SK-N-SH treated with all-trans-retinoic acid at 6 μM for 48 hours (cell line): ENCODE results near the gene NEGR1.

Source experiments
- ATAC-seq: fragments of 200-7000 bp; cut with Tn5 transposase; 3 replicates; pipeline ENCODE4 v1.9.1; 2020; ENCODE audit warnings: mild to moderate bottlenecking, moderate library complexity
- ARNTL ChIP-seq: fragments of 450-650 bp; formaldehyde crosslinking; IDR thresholded peaks from 2 replicates; pipeline ENCODE4 v1.5.0; 2020; ENCODE audit warnings: low read depth, mild to moderate bottlenecking, moderate library complexity, borderline replicate concordance
- BACH2 ChIP-seq: fragments of 250-450 bp; sonication (Bioruptor Pico); IDR thresholded peaks from 2 replicates; pipeline ENCODE4 v1.9.0; 2021; ENCODE audit warnings: mild to moderate bottlenecking, borderline replicate concordance
- ESRRG ChIP-seq: fragments of 250-450 bp; sonication (Bioruptor Pico); IDR thresholded peaks from 2 replicates; pipeline ENCODE4 v1.6.1; 2021; ENCODE audit warnings: mild to moderate bottlenecking
- GLIS3 ChIP-seq: fragments of 250-450 bp; sonication (Bioruptor Pico); IDR thresholded peaks from 2 replicates; pipeline ENCODE4 v1.5.0; 2020; ENCODE audit warnings: mild to moderate bottlenecking, moderate library complexity
- ISL1 ChIP-seq: fragments of 250-450 bp; sonication (Bioruptor Pico); IDR thresholded peaks from 2 replicates; pipeline ENCODE4 v2.1.2; 2022; ENCODE audit warnings: mild to moderate bottlenecking, moderate library complexity
- PATZ1 ChIP-seq: fragments of 250-450 bp; sonication (Bioruptor Pico); IDR thresholded peaks from 2 replicates; pipeline ENCODE4 v1.8.0; 2020; ENCODE audit warnings: mild to moderate bottlenecking, moderate library complexity, borderline replicate concordance
- PPARA ChIP-seq: fragments of 250-450 bp; sonication (Bioruptor Pico); IDR thresholded peaks from 2 replicates; pipeline ENCODE4 v1.5.0; 2020; ENCODE audit warnings: mild to moderate bottlenecking, borderline replicate concordance
- RARB ChIP-seq: fragments of 250-450 bp; sonication (Bioruptor Pico); IDR thresholded peaks from 2 replicates; pipeline ENCODE4 v1.8.0; 2021; ENCODE audit warnings: mild to moderate bottlenecking, moderate library complexity
- SNAI2 ChIP-seq: fragments of 250-450 bp; sonication (Bioruptor Pico); IDR thresholded peaks from 2 replicates; pipeline ENCODE4 v1.5.0; 2020; ENCODE audit warnings: mild to moderate bottlenecking, moderate library complexity
- TCF4 ChIP-seq: fragments of 250-450 bp; sonication (Bioruptor Pico); IDR thresholded peaks from 2 replicates; pipeline ENCODE4 v1.8.0; 2021; ENCODE audit warnings: mild to moderate bottlenecking, moderate library complexity, borderline replicate concordance
- TOX ChIP-seq: fragments of 250-450 bp; sonication (Bioruptor Pico); IDR thresholded peaks from 2 replicates; pipeline ENCODE4 v1.8.0; 2021; ENCODE audit warnings: mild to moderate bottlenecking, moderate library complexity, borderline replicate concordance
- ZC3H10 ChIP-seq: fragments of 250-450 bp; sonication (Bioruptor Pico); IDR thresholded peaks from 2 replicates; pipeline ENCODE4 v1.5.1; 2021; ENCODE audit warnings: mild to moderate bottlenecking, moderate library complexity
- ZFP3 ChIP-seq: fragments of 250-450 bp; sonication (Bioruptor Pico); IDR thresholded peaks from 2 replicates; pipeline ENCODE4 v1.5.0; 2020; ENCODE audit warnings: mild to moderate bottlenecking, moderate library complexity
- ZFP30 ChIP-seq: fragments of 450-650 bp; formaldehyde crosslinking; IDR thresholded peaks from 2 replicates; pipeline ENCODE4 v1.5.0; 2022; ENCODE audit warnings: mild to moderate bottlenecking, moderate library complexity
- ZNF565 ChIP-seq: fragments of 450-650 bp; formaldehyde crosslinking; conservative IDR thresholded peaks from 2 replicates; pipeline ENCODE4 v1.5.0; 2020; ENCODE audit warnings: low read depth, mild to moderate bottlenecking, moderate library complexity
- ZNF70 ChIP-seq: fragments of 450-650 bp; formaldehyde crosslinking; IDR thresholded peaks from 2 replicates; pipeline ENCODE4 v1.5.0; 2020; ENCODE audit warnings: mild to moderate bottlenecking, moderate library complexity
- TF ChIP-seq, protein P1 (sequence below): fragments of 250-450 bp; sonication (Bioruptor Pico); IDR thresholded peaks from 2 replicates; pipeline ENCODE4 v1.5.0; 2020; ENCODE audit warnings: mild to moderate bottlenecking, moderate library complexity
- TF ChIP-seq, protein P2 (sequence below): fragments of 250-450 bp; sonication (Bioruptor Pico); IDR thresholded peaks from 2 replicates; pipeline ENCODE4 v1.5.1; 2021; ENCODE audit warnings: mild to moderate bottlenecking, moderate library complexity
- TF ChIP-seq, protein P3 (sequence below): fragments of 250-450 bp; sonication (Bioruptor Pico); IDR thresholded peaks from 2 replicates; pipeline ENCODE4 v1.8.0; 2021; ENCODE audit warnings: low read depth, mild to moderate bottlenecking, moderate library complexity, borderline replicate concordance
- TF ChIP-seq, protein P4 (sequence below): fragments of 250-450 bp; sonication (Bioruptor Pico); IDR thresholded peaks from 2 replicates; pipeline ENCODE4 v1.5.1; 2020; ENCODE audit warnings: low read depth, mild to moderate bottlenecking, moderate library complexity

Gene NEGR1

GRCh38 chr1:71781450-71781849 lies 500.9 kb downstream of the NEGR1 start:
- no peak for ATAC-seq
- TF ChIP-seq ZFP30 (CRISPR knock-in tag): no peak
- TF ChIP-seq SNAI2 (CRISPR knock-in tag): no peak
- no peak for TF ChIP-seq ZNF70 (CRISPR knock-in tag)
- TF ChIP-seq, protein P1, sequence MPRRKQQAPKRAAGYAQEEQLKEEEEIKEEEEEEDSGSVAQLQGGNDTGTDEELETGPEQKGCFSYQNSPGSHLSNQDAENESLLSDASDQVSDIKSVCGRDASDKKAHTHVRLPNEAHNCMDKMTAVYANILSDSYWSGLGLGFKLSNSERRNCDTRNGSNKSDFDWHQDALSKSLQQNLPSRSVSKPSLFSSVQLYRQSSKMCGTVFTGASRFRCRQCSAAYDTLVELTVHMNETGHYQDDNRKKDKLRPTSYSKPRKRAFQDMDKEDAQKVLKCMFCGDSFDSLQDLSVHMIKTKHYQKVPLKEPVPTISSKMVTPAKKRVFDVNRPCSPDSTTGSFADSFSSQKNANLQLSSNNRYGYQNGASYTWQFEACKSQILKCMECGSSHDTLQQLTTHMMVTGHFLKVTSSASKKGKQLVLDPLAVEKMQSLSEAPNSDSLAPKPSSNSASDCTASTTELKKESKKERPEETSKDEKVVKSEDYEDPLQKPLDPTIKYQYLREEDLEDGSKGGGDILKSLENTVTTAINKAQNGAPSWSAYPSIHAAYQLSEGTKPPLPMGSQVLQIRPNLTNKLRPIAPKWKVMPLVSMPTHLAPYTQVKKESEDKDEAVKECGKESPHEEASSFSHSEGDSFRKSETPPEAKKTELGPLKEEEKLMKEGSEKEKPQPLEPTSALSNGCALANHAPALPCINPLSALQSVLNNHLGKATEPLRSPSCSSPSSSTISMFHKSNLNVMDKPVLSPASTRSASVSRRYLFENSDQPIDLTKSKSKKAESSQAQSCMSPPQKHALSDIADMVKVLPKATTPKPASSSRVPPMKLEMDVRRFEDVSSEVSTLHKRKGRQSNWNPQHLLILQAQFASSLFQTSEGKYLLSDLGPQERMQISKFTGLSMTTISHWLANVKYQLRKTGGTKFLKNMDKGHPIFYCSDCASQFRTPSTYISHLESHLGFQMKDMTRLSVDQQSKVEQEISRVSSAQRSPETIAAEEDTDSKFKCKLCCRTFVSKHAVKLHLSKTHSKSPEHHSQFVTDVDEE: no peak
- TF ChIP-seq PPARA: no peak
- TF ChIP-seq ZC3H10 (CRISPR knock-in tag): no peak

- no peak for ATAC-seq
- TF ChIP-seq, protein P2, sequence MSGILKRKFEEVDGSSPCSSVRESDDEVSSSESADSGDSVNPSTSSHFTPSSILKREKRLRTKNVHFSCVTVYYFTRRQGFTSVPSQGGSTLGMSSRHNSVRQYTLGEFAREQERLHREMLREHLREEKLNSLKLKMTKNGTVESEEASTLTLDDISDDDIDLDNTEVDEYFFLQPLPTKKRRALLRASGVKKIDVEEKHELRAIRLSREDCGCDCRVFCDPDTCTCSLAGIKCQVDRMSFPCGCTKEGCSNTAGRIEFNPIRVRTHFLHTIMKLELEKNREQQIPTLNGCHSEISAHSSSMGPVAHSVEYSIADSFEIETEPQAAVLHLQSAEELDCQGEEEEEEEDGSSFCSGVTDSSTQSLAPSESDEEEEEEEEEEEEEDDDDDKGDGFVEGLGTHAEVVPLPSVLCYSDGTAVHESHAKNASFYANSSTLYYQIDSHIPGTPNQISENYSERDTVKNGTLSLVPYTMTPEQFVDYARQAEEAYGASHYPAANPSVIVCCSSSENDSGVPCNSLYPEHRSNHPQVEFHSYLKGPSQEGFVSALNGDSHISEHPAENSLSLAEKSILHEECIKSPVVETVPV (CRISPR knock-in tag): no peak
- no peak for TF ChIP-seq ZNF565 (CRISPR knock-in tag)
- no peak for TF ChIP-seq TOX (CRISPR knock-in tag)
- TF ChIP-seq ZC3H10 (CRISPR knock-in tag): no peak
- TF ChIP-seq SNAI2 (CRISPR knock-in tag): no peak
- no peak for TF ChIP-seq ESRRG (CRISPR knock-in tag)
- no peak for TF ChIP-seq BACH2 (CRISPR knock-in tag)
- TF ChIP-seq ISL1 (CRISPR knock-in tag): no peak
- TF ChIP-seq ZFP3 (CRISPR knock-in tag): no peak
- TF ChIP-seq GLIS3 (CRISPR knock-in tag): no peak
- TF ChIP-seq ZFP30 (CRISPR knock-in tag): no peak
- no peak for TF ChIP-seq TCF4 (CRISPR knock-in tag)
- TF ChIP-seq, protein P1: no peak
- no peak for TF ChIP-seq PATZ1 (CRISPR knock-in tag)
- no peak for TF ChIP-seq RARB
- no peak for TF ChIP-seq ARNTL (CRISPR knock-in tag)
- TF ChIP-seq, protein P3, sequence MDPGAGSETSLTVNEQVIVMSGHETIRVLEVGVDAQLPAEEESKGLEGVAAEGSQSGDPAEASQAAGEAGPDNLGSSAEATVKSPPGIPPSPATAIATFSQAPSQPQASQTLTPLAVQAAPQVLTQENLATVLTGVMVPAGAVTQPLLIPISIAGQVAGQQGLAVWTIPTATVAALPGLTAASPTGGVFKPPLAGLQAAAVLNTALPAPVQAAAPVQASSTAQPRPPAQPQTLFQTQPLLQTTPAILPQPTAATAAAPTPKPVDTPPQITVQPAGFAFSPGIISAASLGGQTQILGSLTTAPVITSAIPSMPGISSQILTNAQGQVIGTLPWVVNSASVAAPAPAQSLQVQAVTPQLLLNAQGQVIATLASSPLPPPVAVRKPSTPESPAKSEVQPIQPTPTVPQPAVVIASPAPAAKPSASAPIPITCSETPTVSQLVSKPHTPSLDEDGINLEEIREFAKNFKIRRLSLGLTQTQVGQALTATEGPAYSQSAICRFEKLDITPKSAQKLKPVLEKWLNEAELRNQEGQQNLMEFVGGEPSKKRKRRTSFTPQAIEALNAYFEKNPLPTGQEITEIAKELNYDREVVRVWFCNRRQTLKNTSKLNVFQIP (CRISPR knock-in tag): no peak
- TF ChIP-seq, protein P4, sequence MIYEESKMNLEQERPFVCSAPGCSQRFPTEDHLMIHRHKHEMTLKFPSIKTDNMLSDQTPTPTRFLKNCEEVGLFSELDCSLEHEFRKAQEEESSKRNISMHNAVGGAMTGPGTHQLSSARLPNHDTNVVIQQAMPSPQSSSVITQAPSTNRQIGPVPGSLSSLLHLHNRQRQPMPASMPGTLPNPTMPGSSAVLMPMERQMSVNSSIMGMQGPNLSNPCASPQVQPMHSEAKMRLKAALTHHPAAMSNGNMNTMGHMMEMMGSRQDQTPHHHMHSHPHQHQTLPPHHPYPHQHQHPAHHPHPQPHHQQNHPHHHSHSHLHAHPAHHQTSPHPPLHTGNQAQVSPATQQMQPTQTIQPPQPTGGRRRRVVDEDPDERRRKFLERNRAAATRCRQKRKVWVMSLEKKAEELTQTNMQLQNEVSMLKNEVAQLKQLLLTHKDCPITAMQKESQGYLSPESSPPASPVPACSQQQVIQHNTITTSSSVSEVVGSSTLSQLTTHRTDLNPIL (CRISPR knock-in tag): no peak
Measured at GRCh38 chr1:71780681-71781080, 501.7 kb downstream of the NEGR1 start.
